Panc1 (cell line): Measurements from ENCODE around the gene IWS1. TPM values are rescaled to one million over a fixed set of nuclear protein-coding genes. Genes with fewer than 3 reads are reported as not detected.
A peak's percentile ranks its signal among the peaks of the same experiment; 100 is the strongest.

Experiments used
- ATAC-seq: fragments of 200-7000 bp; cut with Tn5 transposase; 2 replicates; pipeline ENCODE4 v1.9.1; 2020; ENCODE audit warnings: mild to moderate bottlenecking, moderate library complexity
- BruUV-seq: library from RNA; stranded (reverse); fragments of 400-500 nt; replicated peaks from 2 replicates; lab custom pipeline; 2021; lab: Mats Ljungman, UMichigan
- CTCF ChIA-PET: fragments of 300-600 bp; sonication (Branson Sonifier 250); formaldehyde crosslinking; loops from one replicate; lab custom pipeline; 2022; ENCODE audit warnings: antibody characterized with exemption; lab: Charles Lee
- POLR2A ChIA-PET: fragments of 300-600 bp; sonication (Branson Sonifier 250); formaldehyde crosslinking; loops from one replicate; lab custom pipeline; 2022; ENCODE audit warnings: antibody characterized with exemption; lab: Charles Lee
- DNase-seq: peaks from one replicate; pipeline ENCODE4 v3.0.0-alpha.2; 2010; ENCODE audit warnings: low read depth, low spot score
- H3K27ac ChIP-seq: 2 replicates; pipeline ENCODE4 v1.5.1; 2011; ENCODE audit warnings: mild to moderate bottlenecking, low read length, inconsistent platforms
- H3K27me3 ChIP-seq: fragments of 200-500 bp; sonication (Bioruptor generic); 2 replicates; pipeline ENCODE4 v1.6.0; 2014; ENCODE audit warnings: low read length, inconsistent platforms; ENCODE audit not compliant: control insufficient read depth, insufficient read depth
- H3K36me3 ChIP-seq: fragments of 200-500 bp; sonication (Bioruptor generic); 2 replicates; pipeline ENCODE4 v1.5.1; 2014; ENCODE audit warnings: inconsistent platforms, mild to moderate bottlenecking, low read length, moderate library complexity; ENCODE audit not compliant: control insufficient read depth, insufficient read depth
- H3K4me1 ChIP-seq: 2 replicates; pipeline ENCODE4 v1.5.1; 2011; ENCODE audit warnings: inconsistent platforms, mild to moderate bottlenecking, low read length, moderate library complexity; ENCODE audit not compliant: control insufficient read depth, insufficient read depth
- H3K4me3 ChIP-seq, 2 experiments: 2 replicates each; pipeline ENCODE4 v1.5.1; 2011 to 2012; ENCODE audit warnings: low read depth in 2 of 2, low read length in 2 of 2, mild to moderate bottlenecking in 2 of 2, inconsistent platforms in 1 of 2, moderate library complexity in 1 of 2
- H3K9me3 ChIP-seq: fragments of 200-500 bp; sonication (Bioruptor generic); 2 replicates; pipeline ENCODE4 v1.5.1; 2014; ENCODE audit warnings: low read depth, mild to moderate bottlenecking, inconsistent platforms, low read length, moderate library complexity; ENCODE audit not compliant: control insufficient read depth, insufficient read depth
- CTCF ChIP-seq: fragments of 450-650 bp; IDR thresholded peaks from 2 replicates; pipeline ENCODE4 v1.5.1; 2017; ENCODE audit warnings: mild to moderate bottlenecking
- POLR2AphosphoS5 ChIP-seq: IDR thresholded peaks from 2 replicates; pipeline ENCODE4 v1.6.1; 2012; ENCODE audit warnings: mild to moderate bottlenecking, low read depth, low read length, moderate library complexity
- REST ChIP-seq, 2 experiments: IDR thresholded peaks; 2 replicates each; pipeline ENCODE4 v1.6.1; 2011 to 2012; ENCODE audit warnings: low read depth in 2 of 2, control low read depth in 1 of 2, low read length in 1 of 2, mild to moderate bottlenecking in 1 of 2, moderate library complexity in 1 of 2; ENCODE audit not compliant: insufficient read depth in 1 of 2
- SIN3A ChIP-seq: IDR thresholded peaks from 2 replicates; pipeline ENCODE4 v1.6.1; 2012; ENCODE audit warnings: low read depth, mild to moderate bottlenecking, low read length, moderate library complexity, borderline replicate concordance; ENCODE audit not compliant: insufficient read depth
- TCF7L2 ChIP-seq: IDR thresholded peaks from 2 replicates; pipeline ENCODE4 v1.6.1; 2011; ENCODE audit warnings: mild to moderate bottlenecking, low read depth, low read length, inconsistent platforms
- in situ Hi-C: cut with HindIII; loops from 2 replicates; pipeline ENCODE4 v1.10.0; 2016; ENCODE audit warnings: low sequenced_read_pairs, low pct_unique_long_range_greater_than_20kb
- intact Hi-C: fragments of 100-400 bp; cut with micrococcal nuclease; formaldehyde crosslinking; loops from one replicate; pipeline ENCODE4 v1.10.0; 2022; ENCODE audit not compliant: unreplicated experiment
- total RNA-seq: library from RNA; stranded (reverse); gene quantifications from one replicate; pipeline ENCODE4 v1.2.1, GENCODE V29; 2021; ENCODE audit not compliant: unreplicated experiment

IWS1 gene
- total RNA-seq, 1 experiment from 2014 or later: 48.6 TPM

- CTCF ChIA-PET: no interaction called here
- no TSS peak for BruUV-seq
- Histone ChIP-seq H3K4me1 (no peaks in the 10 kb centered on the region), H3K4me3 (no peak overlapping the region), H3K27ac (no peak overlapping the region), H3K36me3 (no peaks in the 10 kb centered on the region), H3K27me3 (no peaks in the 10 kb centered on the region), H3K9me3 (no peaks in the 10 kb centered on the region)
- no peak for TF ChIP-seq POLR2AphosphoS5
- TF ChIP-seq SIN3A: no peak
- TF ChIP-seq TCF7L2: no peak
- 0 out of 4 replicates have a peak, but pooled peaks of 1 of the 2 experiments have one; percentile 19 for TF ChIP-seq REST (IDR thresholded peaks at IDR 0.05; ENCODE audit: insufficient read depth in 1 of 2, low read depth in 2 of 2, low read length in 1 of 2)
- POLR2A ChIA-PET: no interaction called here
- ATAC-seq (no peak), DNase-seq (no peak)
- in situ Hi-C loops: no loop called here
- intact Hi-C loops: no loop called here
Measured at GRCh38 chr2:127570282-127571250, 44.3 kb upstream of the IWS1 start.

GRCh38 chr2:127569666-127570065 lies 43.4 kb upstream of the IWS1 start:
- no peaks in the 10 kb centered on the region for H3K27me3 ChIP-seq
- TF ChIP-seq CTCF (no peak), TCF7L2 (no peak), SIN3A (no peak), REST (IDR thresholded peaks at IDR 0.05; ENCODE audit: insufficient read depth in 1 of 2, low read depth in 2 of 2, low read length in 1 of 2) (no peak), POLR2AphosphoS5 (no peak)
- H3K4me3 ChIP-seq: no peak overlapping the region
- no peaks in the 10 kb centered on the region for H3K36me3 ChIP-seq
- intact Hi-C loops: no loop called here
- H3K27ac ChIP-seq: no peak overlapping the region
- H3K9me3 ChIP-seq: no peaks in the 10 kb centered on the region
- CTCF ChIA-PET: interaction anchor here (0.6 kb wide), 1 partner anchor 22 kb away, joined by 4 read pairs; no protein-coding TSS in a partner anchor
- no TSS peak for BruUV-seq
- POLR2A ChIA-PET: no interaction called here
- ATAC-seq: no peak
- H3K4me1 ChIP-seq: no peaks in the 10 kb centered on the region
- DNase-seq: no peak
- in situ Hi-C loops: no loop called here
